Ovary (tissue), 9 donors: Measurements from ENCODE around the gene TIMM22. TPM values are rescaled to one million over a fixed set of nuclear protein-coding genes. Genes with fewer than 3 reads are reported as not detected.

Source experiments
- DNase-seq, 5 donors: peaks; one replicate each; pipeline ENCODE4 v3.0.0-alpha.2; 2019 to 2020
- H3K27ac ChIP-seq, 2 donors: fragments of 200-600 bp; one replicate each; pipeline versions ENCODE4 v1.5.1 to v1.8.0; 2019 to 2022
- H3K27me3 ChIP-seq: fragments of 200-600 bp; one replicate; pipeline ENCODE4 v1.8.0; 2022
- H3K36me3 ChIP-seq: fragments of 200-600 bp; sonication (generic); one replicate; pipeline ENCODE4 v1.5.1; 2019
- H3K4me1 ChIP-seq: one replicate; pipeline ENCODE4 v1.8.1; 2013; ENCODE audit warnings: mild to moderate bottlenecking, moderate library complexity; ENCODE audit not compliant: insufficient read depth
- H3K4me3 ChIP-seq: fragments of 200-600 bp; sonication (generic); one replicate; pipeline ENCODE4 v1.5.1; 2017
- H3K9me3 ChIP-seq, 2 donors: fragments of 200-600 bp in 1 of 2; sonication (generic) in 1 of 2; one replicate each; pipeline versions ENCODE4 v1.5.1 to v1.8.1; 2013 to 2019; ENCODE audit warnings: mild to moderate bottlenecking in 1 of 2, moderate library complexity in 1 of 2
- EP300 ChIP-seq: sonication (generic); formaldehyde crosslinking; IDR thresholded peaks from one replicate; pipeline ENCODE4 v1.6.1; 2017; ENCODE audit warnings: antibody characterized with exemption
- POLR2A ChIP-seq: fragments of 450-650 bp; IDR thresholded peaks from one replicate; pipeline ENCODE4 v1.6.1; 2017; ENCODE audit warnings: antibody characterized with exemption, mild to moderate bottlenecking, moderate library complexity
- WGBS, 3 donors: extraction: QIAGEN DNeasy Blood & Tissue Kit in 1 of 3; methylation state at CpG; one replicate each; pipeline versions ENCODE4 v1.1.5 to v1.1.7; 2013 to 2017; 5-methylcytosine and 5-hydroxymethylcytosine counted together
- intact Hi-C, 4 donors: fragments of 100-400 bp; cut with DNase I; formaldehyde crosslinking; loops; one replicate each; pipeline versions ENCODE4 v1.11.0 to v1.15.1; 2022 to 2023
- polyA plus RNA-seq, 2 donors: library from polyadenylated mRNA; stranded (reverse); fragments of 200-250 nt in 1 of 2; fragments of 350-450 nt in 1 of 2; fragmentation: Illumina TruSeq in 1 of 2; extraction: RNeasy Lipid Tissue Mini Kit (QIAGEN cat#74804) in 1 of 2; gene quantifications; one replicate each; pipeline ENCODE4 v1.2.3, GENCODE V29; 2013 to 2014
- total RNA-seq, 7 donors: library from RNA; depleted of rRNA in 2 of 7; stranded (reverse); fragments of >200 nt in 2 of 7; fragmentation: NEBNext Ultra II Directional in 3 of 7; extraction: Animal tissue kit (Norgen Biotek cat#: 25700) in 3 of 7; gene quantifications; one replicate each; pipeline versions ENCODE4 v1.1.0 to v1.2.4, GENCODE V29; 2016 to 2023
- TF ChIP-seq, protein P1 (sequence below), 3 donors: fragments of 450-650 bp in 2 of 3; fragments of 200-600 bp in 1 of 3; IDR thresholded peaks; one replicate each; pipeline versions ENCODE4 v1.5.1 to v1.8.0; 2016 to 2022; ENCODE audit warnings: antibody characterized with exemption in 3 of 3, mild to moderate bottlenecking in 1 of 3
- donor health status: DM: no; HTN: no; CAD: no; lungs with moderate emphysema.
- donor health status: DM: no; HTN: no; CAD: no.
- donor health status: Bipolar disorder and iron deficiency.
- donor health status: DM: yes; HTN: yes; CAD: no.
- donor health status: DM: no; HTN: no; CAD: no.
- donor health status: DM: yes; HTN: yes; CAD: no.

TIMM22 gene
- total and polyA plus RNA-seq, 9 donors: 7.9 to 15.1 (median 11.3) TPM

DNA sequence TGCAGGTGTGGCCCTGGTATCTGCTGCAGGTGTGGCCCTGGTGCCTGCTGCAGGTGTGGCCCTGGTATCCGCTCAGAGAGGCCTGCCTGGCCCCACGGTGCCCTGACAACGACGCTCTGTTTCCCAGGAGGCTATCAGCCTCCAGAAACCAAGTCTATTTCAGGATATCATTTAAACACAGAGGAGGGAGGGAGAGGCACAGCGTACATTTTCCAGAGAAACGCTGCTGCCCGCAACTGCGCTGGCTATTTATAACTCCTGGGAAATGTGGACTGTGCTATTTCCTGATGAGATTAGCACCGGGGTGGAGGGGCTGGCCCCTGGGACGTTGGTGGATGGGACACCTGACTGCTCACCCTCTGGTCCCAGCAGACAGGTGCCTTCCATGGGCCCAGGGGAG lies 22.5 kb downstream of the TIMM22 start:
- Histone ChIP-seq H3K4me1 (no peaks in the 10 kb centered on the region), H3K27ac (peak overlapping the region in 1 of 2 donors; percentile 30), H3K36me3 (no peaks in the 10 kb centered on the region), H3K4me3 (no peak overlapping the region), H3K9me3 (no peaks in the 10 kb centered on the region), H3K27me3 (no peaks in the 10 kb centered on the region)
- 62 to 68% (median 66%) methylated on average over 10 of the region's 10 CpGs for WGBS, 3 donors
- intact Hi-C loops: no loop called here
- no peak for TF ChIP-seq EP300
- TF ChIP-seq POLR2A: no peak
- TF ChIP-seq, protein P1, sequence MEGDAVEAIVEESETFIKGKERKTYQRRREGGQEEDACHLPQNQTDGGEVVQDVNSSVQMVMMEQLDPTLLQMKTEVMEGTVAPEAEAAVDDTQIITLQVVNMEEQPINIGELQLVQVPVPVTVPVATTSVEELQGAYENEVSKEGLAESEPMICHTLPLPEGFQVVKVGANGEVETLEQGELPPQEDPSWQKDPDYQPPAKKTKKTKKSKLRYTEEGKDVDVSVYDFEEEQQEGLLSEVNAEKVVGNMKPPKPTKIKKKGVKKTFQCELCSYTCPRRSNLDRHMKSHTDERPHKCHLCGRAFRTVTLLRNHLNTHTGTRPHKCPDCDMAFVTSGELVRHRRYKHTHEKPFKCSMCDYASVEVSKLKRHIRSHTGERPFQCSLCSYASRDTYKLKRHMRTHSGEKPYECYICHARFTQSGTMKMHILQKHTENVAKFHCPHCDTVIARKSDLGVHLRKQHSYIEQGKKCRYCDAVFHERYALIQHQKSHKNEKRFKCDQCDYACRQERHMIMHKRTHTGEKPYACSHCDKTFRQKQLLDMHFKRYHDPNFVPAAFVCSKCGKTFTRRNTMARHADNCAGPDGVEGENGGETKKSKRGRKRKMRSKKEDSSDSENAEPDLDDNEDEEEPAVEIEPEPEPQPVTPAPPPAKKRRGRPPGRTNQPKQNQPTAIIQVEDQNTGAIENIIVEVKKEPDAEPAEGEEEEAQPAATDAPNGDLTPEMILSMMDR (IDR thresholded peaks at IDR 0.05): no peak
- no peak for DNase-seq

DNA sequence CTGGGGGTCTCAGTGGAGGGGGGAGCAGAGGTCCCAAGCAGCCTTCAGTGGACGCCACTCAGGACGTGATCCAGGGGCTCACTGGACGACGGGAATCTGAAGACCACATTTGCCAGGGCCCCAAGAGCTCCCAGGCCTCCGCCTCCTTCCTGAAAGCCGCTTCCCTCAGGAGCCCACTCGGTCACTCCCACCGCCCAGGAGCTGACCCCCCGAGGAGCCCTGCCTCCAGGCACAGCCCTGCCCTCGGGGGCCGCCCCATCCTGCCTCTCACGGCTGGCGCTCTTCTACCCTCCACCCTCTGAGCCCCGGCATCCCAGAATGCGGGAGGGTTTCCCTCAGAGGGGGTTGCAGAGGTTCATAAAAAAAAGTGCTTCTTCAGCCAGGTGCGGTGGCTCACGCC lies 24.2 kb downstream of the TIMM22 start:
- no peaks in the 10 kb centered on the region for H3K9me3 ChIP-seq
- H3K4me1 ChIP-seq: no peaks in the 10 kb centered on the region
- no peak overlapping the region for H3K4me3 ChIP-seq
- H3K27me3 ChIP-seq: no peaks in the 10 kb centered on the region
- TF ChIP-seq POLR2A (no peak), EP300 (no peak)
- TF ChIP-seq, protein P1 (IDR thresholded peaks at IDR 0.05): no peak
- WGBS, 3 donors: 83 to 89% (median 83%) methylated on average over 17 of the region's 17 CpGs
- DNase-seq: no peak
- H3K36me3 ChIP-seq: no peaks in the 10 kb centered on the region
- intact Hi-C loops: no loop called here
- no peak overlapping the region for H3K27ac ChIP-seq

DNA sequence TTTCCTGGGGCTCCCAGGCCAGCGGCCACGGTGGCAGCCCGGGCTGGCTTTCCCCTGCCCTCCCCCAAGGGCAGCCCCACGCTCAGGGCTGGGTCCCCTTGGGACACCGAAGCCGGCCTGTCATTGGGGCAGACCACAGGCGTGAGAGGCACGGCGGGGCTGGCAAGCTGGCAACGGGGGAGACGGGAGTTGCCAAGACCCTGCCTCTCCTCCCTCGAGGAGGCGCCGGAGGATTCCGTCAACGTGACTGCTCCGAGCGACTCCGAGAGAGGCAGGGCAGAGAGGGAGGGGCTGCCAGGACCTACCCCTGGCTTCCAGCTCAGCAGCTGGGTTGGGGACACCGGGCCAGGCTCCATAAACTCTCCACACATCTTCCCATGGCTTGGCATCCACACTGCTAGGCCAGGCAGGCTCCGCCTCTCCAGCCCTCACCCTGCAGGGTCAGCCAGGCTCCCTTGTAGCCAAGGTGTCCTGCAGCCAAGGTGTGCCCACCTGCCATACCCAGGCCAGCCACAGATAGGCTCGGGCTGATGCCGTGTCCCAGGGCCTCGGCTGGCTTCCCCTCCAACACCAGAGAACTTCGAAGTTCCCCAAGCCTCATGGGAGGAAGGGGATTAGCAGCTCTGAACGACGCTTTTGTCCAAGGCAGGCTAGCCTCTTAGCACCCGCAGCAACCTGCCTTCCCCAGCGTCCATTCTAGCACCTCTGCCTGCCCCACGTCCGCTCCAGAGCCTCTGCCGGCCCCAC lies 25.5 kb downstream of the TIMM22 start:
- TF ChIP-seq, protein P1 (IDR thresholded peaks at IDR 0.05): no peak
- TF ChIP-seq EP300: no peak
- H3K4me1 ChIP-seq: no peaks in the 10 kb centered on the region
- 78 to 81% (median 80%) methylated on average over 31 to 32 of the region's 32 CpGs for WGBS, 3 donors

DNA sequence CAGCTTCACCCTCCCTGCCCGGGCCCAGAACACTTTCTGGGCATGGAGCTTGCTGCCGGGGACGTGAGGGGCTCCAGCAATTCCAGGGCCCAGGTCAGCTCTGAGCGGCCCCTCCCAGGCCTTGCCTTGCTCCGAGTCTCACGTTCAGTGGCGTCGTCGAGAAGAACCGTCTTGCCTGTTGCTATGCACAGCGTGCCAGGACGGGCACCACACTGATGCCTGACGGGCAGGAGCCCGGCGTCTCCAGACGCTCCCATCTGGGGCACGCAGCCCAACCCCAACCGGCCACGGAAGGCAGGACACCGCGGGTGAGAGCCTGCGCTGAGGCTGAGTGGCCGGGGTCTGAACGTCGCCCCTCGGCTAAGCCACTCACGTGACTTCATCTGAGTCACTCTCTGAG lies 27.1 kb downstream of the TIMM22 start:
- 92 to 94% (median 93%) methylated on average over 26 to 27 of the region's 27 CpGs for WGBS, 3 donors
- Histone ChIP-seq H3K9me3 (no peaks in the 10 kb centered on the region), H3K36me3 (no peaks in the 10 kb centered on the region), H3K27ac (no peak overlapping the region), H3K4me1 (no peaks in the 10 kb centered on the region), H3K4me3 (no peak overlapping the region), H3K27me3 (no peaks in the 10 kb centered on the region)
- intact Hi-C loops: no loop called here
- no peak for TF ChIP-seq EP300
- TF ChIP-seq, protein P1 (IDR thresholded peaks at IDR 0.05): no peak
- TF ChIP-seq POLR2A: no peak
- DNase-seq: no peak

More for the DNA sequence above, 25.5 kb downstream of the TIMM22 start:
- Histone ChIP-seq H3K9me3 (no peaks in the 10 kb centered on the region), H3K36me3 (no peaks in the 10 kb centered on the region), H3K27ac (no peak overlapping the region), H3K27me3 (no peaks in the 10 kb centered on the region), H3K4me3 (no peak overlapping the region)
- intact Hi-C loops: no loop called here
- DNase-seq: no peak
